Measurements from ENCODE around the gene SCEL.

Gene SCEL

DNA sequence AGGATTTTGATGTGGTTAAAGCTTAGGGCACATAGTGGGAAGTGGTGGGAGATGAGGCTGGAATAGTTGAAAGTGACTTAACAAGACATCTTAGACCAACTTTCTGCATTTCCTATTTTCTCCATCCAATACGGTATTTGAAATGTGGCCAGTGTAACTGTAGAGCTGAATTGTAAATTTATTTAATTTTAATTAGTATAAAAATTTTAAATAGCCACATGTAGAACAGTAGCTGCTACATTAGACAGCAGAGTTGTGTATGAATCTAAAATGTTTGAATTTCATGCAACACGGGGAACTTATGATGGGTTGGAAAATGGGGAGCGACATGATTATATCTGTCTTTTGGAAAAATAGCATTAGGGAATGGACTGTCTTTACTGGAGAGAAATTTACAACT lies 7.1 kb upstream of the SCEL start:
- TF ChIP-seq CTCF (IDR thresholded peaks at IDR 0.05; ENCODE audit: low read depth, low read length) = no peak
- DNase-seq (ENCODE audit: low read depth, low spot score) = no peak
- no peak overlapping the region for H3K4me3 ChIP-seq (ENCODE audit: low read depth, low read length)
- in situ Hi-C loops (cut with HindIII; ENCODE audit: low sequenced_read_pairs) = no loop called here

DNA sequence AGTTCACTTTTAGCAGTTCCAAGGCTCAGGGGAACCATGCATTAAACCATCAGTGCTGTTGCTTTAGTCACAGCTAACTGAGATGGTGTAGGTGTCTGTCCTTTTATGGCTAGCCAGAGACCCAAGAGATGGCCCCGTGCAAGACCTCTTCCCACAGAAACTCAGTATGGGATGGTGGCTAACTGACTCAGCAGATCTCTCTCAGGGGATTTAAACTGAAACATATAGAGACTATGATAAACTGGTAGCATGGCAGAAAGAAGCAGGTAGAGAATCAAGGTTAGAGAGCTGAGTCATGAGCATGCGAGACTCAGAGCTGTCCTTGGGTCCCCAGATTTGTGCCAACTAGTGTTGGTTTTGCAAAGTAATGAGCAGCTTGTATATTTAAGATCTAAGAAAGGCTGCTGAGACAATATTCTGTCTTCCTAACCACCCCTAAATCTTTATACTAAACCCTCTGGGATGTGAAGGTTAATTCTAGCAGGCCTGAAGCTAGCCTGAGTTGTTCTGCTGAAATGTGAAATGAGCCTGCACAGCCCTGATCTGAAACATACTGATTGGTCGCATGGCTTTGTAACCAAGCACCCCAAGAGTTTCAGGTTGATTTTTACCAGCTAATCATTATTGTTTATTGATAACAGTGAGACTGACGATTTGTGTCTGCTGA lies 6.5 kb upstream of the SCEL start:
- no peak for DNase-seq (ENCODE audit: low read depth, low spot score)
- TF ChIP-seq CTCF (IDR thresholded peaks at IDR 0.05; ENCODE audit: low read depth, low read length) = no peak
- in situ Hi-C loops (cut with HindIII; ENCODE audit: low sequenced_read_pairs) = no loop called here
- H3K4me3 ChIP-seq (ENCODE audit: low read depth, low read length) = no peak overlapping the region

GRCh38 chr13:77529501-77529840 lies 6.0 kb upstream of the SCEL start:
- no peak for DNase-seq (ENCODE audit: low read depth, low spot score)
- no peak overlapping the region for H3K4me3 ChIP-seq (ENCODE audit: low read depth, low read length)
- in situ Hi-C loops (cut with HindIII; ENCODE audit: low sequenced_read_pairs) = no loop called here
- TF ChIP-seq CTCF (IDR thresholded peaks at IDR 0.05; ENCODE audit: low read depth, low read length) = no peak

DNA sequence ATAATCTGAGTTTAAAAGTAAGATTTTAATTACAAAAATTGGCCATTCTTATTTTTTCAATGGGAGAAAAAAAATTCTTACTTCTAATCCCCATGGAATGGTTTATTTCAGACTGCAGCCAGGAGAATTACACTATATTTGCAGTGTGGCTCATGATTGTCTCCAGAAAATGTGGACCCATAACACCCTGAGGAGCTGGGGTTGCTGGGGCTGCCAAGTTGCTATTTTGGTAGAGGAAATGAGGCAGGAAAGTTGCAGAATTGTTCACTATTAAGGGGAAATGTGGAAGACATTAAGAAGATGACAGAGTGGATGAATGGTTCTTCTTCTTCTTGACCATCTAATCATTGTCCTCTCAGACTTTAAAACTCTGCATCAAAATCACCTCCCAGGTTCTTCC lies 4.6 kb upstream of the SCEL start:
- DNase-seq (ENCODE audit: low read depth, low spot score) = no peak
- TF ChIP-seq CTCF (IDR thresholded peaks at IDR 0.05; ENCODE audit: low read depth, low read length) = no peak
- in situ Hi-C loops (cut with HindIII; ENCODE audit: low sequenced_read_pairs) = no loop called here
- H3K4me3 ChIP-seq (ENCODE audit: low read depth, low read length) = no peak overlapping the region

- no peak for TF ChIP-seq CTCF (IDR thresholded peaks at IDR 0.05; ENCODE audit: low read depth, low read length)
- H3K4me3 ChIP-seq (ENCODE audit: low read depth, low read length) = no peak overlapping the region
- in situ Hi-C loops (cut with HindIII; ENCODE audit: low sequenced_read_pairs) = no loop called here
- no peak for DNase-seq (ENCODE audit: low read depth, low spot score)
Observed at GRCh38 chr13:77532983-77533382, 2.5 kb upstream of the SCEL start.

GRCh38 chr13:77533875-77534788 lies 1.4 kb upstream of the SCEL start:
- no peak for TF ChIP-seq CTCF (IDR thresholded peaks at IDR 0.05; ENCODE audit: low read depth, low read length)
- DNase-seq (ENCODE audit: low read depth, low spot score) = no peak
- H3K4me3 ChIP-seq (ENCODE audit: low read depth, low read length) = no peak overlapping the region
- in situ Hi-C loops (cut with HindIII; ENCODE audit: low sequenced_read_pairs) = no loop called here
